ENCODE data around the gene UBXN2A. TPM values are rescaled to one million over a fixed set of nuclear protein-coding genes. Genes with fewer than 3 reads are reported as not detected.

UBXN2A gene
- total and polyA plus RNA-seq, 2 of the 8 experiments (the other 6 are each of a cell fraction or from before 2014, with no cell fraction given), result 3.6 to 20.4 TPM

DNA sequence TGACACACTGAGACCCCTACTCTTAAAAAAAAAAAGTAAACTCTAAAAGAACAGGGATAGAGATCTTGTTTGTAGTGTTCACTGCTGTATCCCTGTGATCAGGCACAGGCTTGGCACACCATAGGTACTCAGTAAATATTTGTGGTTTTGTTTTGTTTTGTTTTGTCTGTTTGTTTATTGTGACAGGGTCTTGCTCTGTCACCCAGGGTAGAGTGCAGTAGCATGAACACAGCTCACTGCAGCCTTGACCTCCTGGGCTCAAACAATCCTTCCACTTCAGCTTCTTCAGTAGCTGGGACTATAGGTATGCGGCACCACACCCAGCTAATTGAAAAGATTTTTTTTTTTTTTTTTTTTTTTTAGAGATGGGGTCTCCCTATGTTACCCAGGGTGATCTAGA, 112.7 kb downstream of the UBXN2A start:
- CTCF ChIA-PET (ENCODE audit: partially characterized antibody), result interaction anchor here (0.8 to 3.9 kb wide), 3 partner anchors 8 to 31 kb away, joined by 3 to 27 read pairs (median 4); partner anchors contain the start of gene TP53I3
- Histone ChIP-seq H4K20me1 (replicated peaks in 1 of 2; ENCODE audit: control insufficient read depth in 1 of 2, insufficient read depth in 2 of 2, low read length in 2 of 2) (peaks cover 2 to 4% of the 10 kb centered on the region in 2 experiments), H4K8ac (ENCODE audit: extremely low read depth, insufficient read depth, low read length) (no peak overlapping the region), H2BK12ac (ENCODE audit: low read depth, low read length) (no peak overlapping the region), H2AFZ (ENCODE audit: low read length) (no peak overlapping the region), H3K18ac (ENCODE audit: extremely low read depth, low read length) (no peak overlapping the region), H4K91ac (replicated peaks; ENCODE audit: insufficient read length, low read length) (no peak overlapping the region), H3K4ac (replicated peaks; ENCODE audit: insufficient read length, low read depth, low read length) (no peak overlapping the region), H2BK120ac (replicated peaks; ENCODE audit: low read depth, low read length) (no peak overlapping the region), H3K4me2 (ENCODE audit: insufficient read depth in 1 of 2, low read depth in 2 of 2, low read length in 2 of 2) (no peak overlapping the region), H3K79me2 (ENCODE audit: control insufficient read depth in 1 of 2, insufficient read depth in 2 of 2, low read length in 2 of 2) (0 out of 4 replicates have a peak, but pooled peaks cover 0 to 6% of the 10 kb centered on the region in 2 experiments), H2BK20ac (ENCODE audit: low read length) (no peak overlapping the region), H3K4me3 (ENCODE audit: extremely low read depth in 1 of 4, insufficient read depth in 2 of 4, low read depth in 3 of 4, low read length in 4 of 4) (no peak overlapping the region), H3K23me2 (ENCODE audit: low read depth, low read length) (peaks cover 4% of the 10 kb centered on the region; the same call in 1 of the 2 replicates), H4K5ac (ENCODE audit: insufficient read length, low read depth, low read length) (no peak overlapping the region), H3K79me1 (ENCODE audit: low read depth, low read length) (no peaks in the 10 kb centered on the region), H3K4me1 (replicated peaks in 1 of 4; ENCODE audit: control insufficient read depth in 3 of 4, insufficient read depth in 4 of 4, low read length in 3 of 4) (peaks cover 0 to 8% (median 4%) of the 10 kb centered on the region in 4 experiments; a peak in 4 of 7 replicates), H2BK15ac (ENCODE audit: low read length) (no peak overlapping the region), H3K36me3 (ENCODE audit: control insufficient read depth in 2 of 4, insufficient read depth in 4 of 4, low read length in 3 of 4) (peaks cover 0 to 8% (median 0%) of the 10 kb centered on the region in 4 experiments; a peak in 1 of 8 replicates), H3K9me3 (ENCODE audit: insufficient read depth in 2 of 2, low read depth in 1 of 2, low read length in 1 of 2) (no peaks in the 10 kb centered on the region), H3K23ac (ENCODE audit: insufficient read length) (no peak overlapping the region), H3K56ac (replicated peaks; ENCODE audit: insufficient read length, low read depth, low read length) (no peak overlapping the region), H3K9ac (replicated peaks in 1 of 4; ENCODE audit: extremely low read depth in 1 of 4, low read depth in 3 of 4, low read length in 3 of 4) (no peak overlapping the region), H2AK5ac (ENCODE audit: low read depth, low read length) (no peak overlapping the region), H3K27me3 (replicated peaks in 1 of 4; ENCODE audit: control insufficient read depth in 3 of 4, extremely low read depth in 1 of 4, insufficient read depth in 3 of 4, low read length in 3 of 4) (no peaks in the 10 kb centered on the region), H2BK5ac (ENCODE audit: low read depth, low read length) (no peak overlapping the region), H3K27ac (ENCODE audit: low read depth, low read length) (no peak overlapping the region), H3K14ac (ENCODE audit: insufficient read length) (no peak overlapping the region)
- POLR2A ChIA-PET (ENCODE audit: partially characterized antibody), result interaction anchor here (0.7 to 1.8 kb wide), 5 partner anchors 14 to 294 kb away, joined by 3 to 5 read pairs (median 4); no protein-coding TSS in a partner anchor
- DNase-seq (ENCODE audit: low read depth in 1 of 2, low spot score in 2 of 2) (no peak), FAIRE-seq (no peak)
- WGBS, 2 experiments (ENCODE audit: extremely low coverage in 1 of 2, insufficient coverage in 1 of 2, insufficient read length in 1 of 2, insufficient replicate concordance in 2 of 2, low coverage in 1 of 2, low lambda C conversion rate in 2 of 2, missing lambda C conversion rate in 1 of 2), result 100% methylated on average over 1 of the region's 1 CpG; no CpG with 5 or more reads in 1 of the 2 experiments
- TF ChIP-seq YY1 (IDR thresholded peaks at IDR 0.05; ENCODE audit: low read depth, low read length) (no peak), TBP (IDR thresholded peaks at IDR 0.05; ENCODE audit: low read depth, low read length) (no peak), EZH2 (IDR thresholded peaks at IDR 0.05; ENCODE audit: low read depth, low read length, severe bottlenecking) (no peak), ZNF274 (IDR thresholded peaks at IDR 0.05; ENCODE audit: borderline replicate concordance, extremely low read depth, low read length) (no peak), CEBPB (IDR thresholded peaks at IDR 0.05; ENCODE audit: low read depth, low read length) (no peak), MAFK (IDR thresholded peaks at IDR 0.05; ENCODE audit: low read depth, low read length) (no peak), TCF12 (IDR thresholded peaks at IDR 0.05; ENCODE audit: low read depth, low read length) (no peak), RNF2 (IDR thresholded peaks at IDR 0.05; ENCODE audit: borderline replicate concordance, low read depth, low read length, missing control alignments, poor library complexity, severe bottlenecking) (no peak)
- TF ChIP-seq, protein P1, sequence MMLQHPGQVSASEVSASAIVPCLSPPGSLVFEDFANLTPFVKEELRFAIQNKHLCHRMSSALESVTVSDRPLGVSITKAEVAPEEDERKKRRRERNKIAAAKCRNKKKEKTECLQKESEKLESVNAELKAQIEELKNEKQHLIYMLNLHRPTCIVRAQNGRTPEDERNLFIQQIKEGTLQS (IDR thresholded peaks at IDR 0.05; ENCODE audit: insufficient read depth, low read depth, low read length), result no peak
- TF ChIP-seq, protein P2, sequence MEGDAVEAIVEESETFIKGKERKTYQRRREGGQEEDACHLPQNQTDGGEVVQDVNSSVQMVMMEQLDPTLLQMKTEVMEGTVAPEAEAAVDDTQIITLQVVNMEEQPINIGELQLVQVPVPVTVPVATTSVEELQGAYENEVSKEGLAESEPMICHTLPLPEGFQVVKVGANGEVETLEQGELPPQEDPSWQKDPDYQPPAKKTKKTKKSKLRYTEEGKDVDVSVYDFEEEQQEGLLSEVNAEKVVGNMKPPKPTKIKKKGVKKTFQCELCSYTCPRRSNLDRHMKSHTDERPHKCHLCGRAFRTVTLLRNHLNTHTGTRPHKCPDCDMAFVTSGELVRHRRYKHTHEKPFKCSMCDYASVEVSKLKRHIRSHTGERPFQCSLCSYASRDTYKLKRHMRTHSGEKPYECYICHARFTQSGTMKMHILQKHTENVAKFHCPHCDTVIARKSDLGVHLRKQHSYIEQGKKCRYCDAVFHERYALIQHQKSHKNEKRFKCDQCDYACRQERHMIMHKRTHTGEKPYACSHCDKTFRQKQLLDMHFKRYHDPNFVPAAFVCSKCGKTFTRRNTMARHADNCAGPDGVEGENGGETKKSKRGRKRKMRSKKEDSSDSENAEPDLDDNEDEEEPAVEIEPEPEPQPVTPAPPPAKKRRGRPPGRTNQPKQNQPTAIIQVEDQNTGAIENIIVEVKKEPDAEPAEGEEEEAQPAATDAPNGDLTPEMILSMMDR (IDR thresholded peaks at IDR 0.05; ENCODE audit: control extremely low read depth in 1 of 3, insufficient read depth in 1 of 3, low read depth in 1 of 3, low read length in 3 of 3), result no peak

All from H1 (cell line).